Measurements from ENCODE around the gene NCR1.

The NCR1 gene

Small RNAs within 50 kb of the gene (small RNA-seq; reads per million reads assigned to genes)
- gene AC011476.8 (0 reads per million in 2 experiments), gene RNU6-222P (0.16 to 0.31 reads per million in 2 experiments)

Data from SK-N-DZ (cell line).